CD14-positive monocyte (primary cell): ENCODE measurements around the gene SPHKAP. TPM values are rescaled to one million over a fixed set of nuclear protein-coding genes. Genes with fewer than 3 reads are reported as not detected.

Source experiments
- DNase-seq, 3 donors: peaks; one replicate each; pipeline ENCODE4 v3.0.0-alpha.2; 2011 to 2022
- H2AFZ ChIP-seq: 2 replicates; pipeline ENCODE4 v1.6.0; 2012; ENCODE audit warnings: mild to moderate bottlenecking, low read depth, low read length, inconsistent platforms; ENCODE audit not compliant: insufficient read depth, poor library complexity, severe bottlenecking
- H3K27ac ChIP-seq, 2 donors: 1 replicate in 1 of 2; 2 replicates in 1 of 2; pipeline ENCODE4 v1.5.1; 2012 to 2013; ENCODE audit warnings: low read length in 2 of 2, control low read depth in 1 of 2, inconsistent platforms in 1 of 2, low read depth in 1 of 2, mild to moderate bottlenecking in 1 of 2
- H3K27me3 ChIP-seq, 2 donors: one replicate each; pipeline versions ENCODE4 v1.6.0 to v1.6.1; 2011 to 2013; ENCODE audit warnings: low read length in 2 of 2; ENCODE audit not compliant: control insufficient read depth in 2 of 2, insufficient read depth in 2 of 2
- H3K36me3 ChIP-seq, 2 donors: replicated peaks in 1 of 2; 1 replicate in 1 of 2; 2 replicates in 1 of 2; pipeline versions ENCODE4 v1.5.1 to v1.6.1; 2012 to 2013; ENCODE audit warnings: low read length in 2 of 2, control low read depth in 1 of 2, inconsistent platforms in 1 of 2, mild to moderate bottlenecking in 1 of 2; ENCODE audit not compliant: insufficient read depth in 2 of 2, control insufficient read depth in 1 of 2
- H3K4me1 ChIP-seq, 2 donors: 1 replicate in 1 of 2; 2 replicates in 1 of 2; pipeline versions ENCODE4 v1.5.1 to v1.6.1; 2012 to 2013; ENCODE audit warnings: low read length in 2 of 2, control low read depth in 1 of 2, inconsistent platforms in 1 of 2, mild to moderate bottlenecking in 1 of 2, moderate library complexity in 1 of 2; ENCODE audit not compliant: insufficient read depth in 2 of 2, control insufficient read depth in 1 of 2
- H3K4me2 ChIP-seq: replicated peaks from 2 replicates; pipeline ENCODE3; 2012; ENCODE audit warnings: low read length, moderate library complexity, mild to moderate bottlenecking; ENCODE audit not compliant: poor library complexity, severe bottlenecking; ENCODE audit errors: extremely low read depth
- H3K4me3 ChIP-seq, 3 experiments: fragments of 200-600 bp in 1 of 3; sonication (generic) in 1 of 3; replicated peaks in 1 of 3; 1 replicate in 2 of 3; 2 replicates in 1 of 3; pipeline ENCODE4 v1.5.1; 2011 to 2013; ENCODE audit warnings: low read length in 3 of 3, mild to moderate bottlenecking in 3 of 3, control low read depth in 2 of 3, low read depth in 2 of 3, inconsistent platforms in 1 of 3, moderate library complexity in 1 of 3
- H3K79me2 ChIP-seq: 2 replicates; pipeline ENCODE4 v1.6.0; 2012; ENCODE audit warnings: mild to moderate bottlenecking, control low read depth, inconsistent platforms, low read length, moderate library complexity; ENCODE audit not compliant: insufficient read depth
- H3K9ac ChIP-seq: 2 replicates; pipeline ENCODE4 v1.6.0; 2017; ENCODE audit warnings: low read length, mild to moderate bottlenecking; ENCODE audit not compliant: insufficient read depth, poor library complexity, severe bottlenecking
- H3K9me3 ChIP-seq, 2 donors: replicated peaks in 1 of 2; 1 replicate in 1 of 2; 2 replicates in 1 of 2; pipeline versions ENCODE4 v1.5.1 to v1.6.1; 2012 to 2013; ENCODE audit warnings: low read length in 2 of 2, control low read depth in 1 of 2; ENCODE audit not compliant: control insufficient read depth in 1 of 2, insufficient read depth in 1 of 2
- H4K20me1 ChIP-seq: 2 replicates; pipeline ENCODE4 v1.6.0; 2012; ENCODE audit warnings: mild to moderate bottlenecking, low read length, control low read depth, moderate library complexity; ENCODE audit not compliant: insufficient read depth
- H3K27ac Mint-ChIP-seq, 7 donors: one replicate each; pipeline ENCODE4 v1.8.0; 2020; ENCODE audit warnings: mild to moderate bottlenecking in 7 of 7, mixed read lengths in 7 of 7, moderate library complexity in 6 of 7, inconsistent platforms in 2 of 7
- H3K27me3 Mint-ChIP-seq, 3 donors: one replicate each; pipeline ENCODE4 v1.8.0; 2021 to 2022; ENCODE audit warnings: low read depth in 3 of 3, mild to moderate bottlenecking in 3 of 3, mixed read lengths in 3 of 3, moderate library complexity in 3 of 3, inconsistent platforms in 1 of 3
- H3K36me3 Mint-ChIP-seq, 2 donors: one replicate each; pipeline ENCODE4 v1.8.0; 2020; ENCODE audit warnings: mixed read lengths in 2 of 2, inconsistent platforms in 1 of 2, mild to moderate bottlenecking in 1 of 2
- H3K4me1 Mint-ChIP-seq: one replicate; pipeline ENCODE4 v1.8.0; 2020; ENCODE audit warnings: mild to moderate bottlenecking, mixed read lengths
- H3K4me3 Mint-ChIP-seq, 2 donors: one replicate each; pipeline ENCODE4 v1.8.0; 2020; ENCODE audit warnings: mild to moderate bottlenecking in 2 of 2, mixed read lengths in 2 of 2, moderate library complexity in 1 of 2
- H3K9me3 Mint-ChIP-seq, 7 donors: one replicate each; pipeline ENCODE4 v1.8.0; 2020 to 2022; ENCODE audit warnings: mixed read lengths in 7 of 7, mild to moderate bottlenecking in 6 of 7, moderate library complexity in 6 of 7, inconsistent platforms in 2 of 7
- WGBS: methylation state at CpG from one replicate; pipeline ENCODE4 v1.1.5; 2013; ENCODE audit warnings: missing lambda C conversion rate; ENCODE audit not compliant: insufficient coverage; 5-methylcytosine and 5-hydroxymethylcytosine counted together
- intact Hi-C, 2 donors: fragments of 100-400 bp; cut with micrococcal nuclease; formaldehyde crosslinking; loops; one replicate each; pipeline versions ENCODE4 v1.15.0 to v1.15.1; 2023
- polyA plus RNA-seq, 3 donors: library from polyadenylated mRNA; depleted of rRNA in 1 of 3; unstranded in 2 of 3; stranded (reverse) in 1 of 3; fragments of 300-500 nt in 2 of 3; fragments of >200 nt in 1 of 3; fragmentation: Illumina TruSeq in 2 of 3; gene quantifications; 1 replicate in 2 of 3; 2 replicates in 1 of 3; pipeline ENCODE4 v1.2.3, GENCODE V29; 2012 to 2021
- TF ChIP-seq, protein P1 (sequence below): fragments of 200-600 bp; IDR thresholded peaks from one replicate; pipeline ENCODE4 v1.8.0; 2022; ENCODE audit warnings: antibody characterized with exemption, mild to moderate bottlenecking

SPHKAP gene
- polyA plus RNA-seq, 3 donors = not detected

DNA sequence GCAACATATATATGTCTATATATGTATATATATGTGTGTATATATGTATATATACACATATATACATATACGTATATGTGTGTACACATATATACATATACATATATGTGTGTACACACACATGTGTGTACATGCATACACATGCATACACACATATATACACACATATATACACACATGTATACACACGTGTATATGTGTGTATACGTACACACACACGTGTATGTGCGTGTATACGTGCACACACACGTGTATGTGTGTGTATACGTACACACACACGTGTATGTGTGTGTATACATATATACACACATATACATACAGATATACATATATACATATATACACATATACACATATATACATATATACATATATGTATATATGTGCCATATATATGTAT, 89.4 kb downstream of the SPHKAP start:
- Histone ChIP-seq H3K4me1 (no peaks in the 10 kb centered on the region), H3K27ac (no peak overlapping the region), H3K9me3 (peaks cover 8 to 18% of the 10 kb centered on the region in 2 donors), H3K4me2 (no peak overlapping the region), H3K36me3 (no peaks in the 10 kb centered on the region), H2AFZ (no peak overlapping the region), H3K27me3 (no peaks in the 10 kb centered on the region), H3K79me2 (no peaks in the 10 kb centered on the region), H4K20me1 (no peaks in the 10 kb centered on the region), H3K9ac (no peak overlapping the region), H3K4me3 (no peak overlapping the region)
- Mint-ChIP-seq H3K36me3 (no peaks in the 10 kb centered on the region), H3K4me1 (no peaks in the 10 kb centered on the region), H3K4me3 (no peak overlapping the region), H3K27me3 (no peaks in the 10 kb centered on the region), H3K27ac (no peak overlapping the region), H3K9me3 (peaks cover 0 to 13% (median 9%) of the 10 kb centered on the region in 7 donors)
- intact Hi-C loops = no loop called here
- DNase-seq = no peak
- no CpG with 5 or more reads among the region's 9 CpGs for WGBS
- TF ChIP-seq, protein P1, sequence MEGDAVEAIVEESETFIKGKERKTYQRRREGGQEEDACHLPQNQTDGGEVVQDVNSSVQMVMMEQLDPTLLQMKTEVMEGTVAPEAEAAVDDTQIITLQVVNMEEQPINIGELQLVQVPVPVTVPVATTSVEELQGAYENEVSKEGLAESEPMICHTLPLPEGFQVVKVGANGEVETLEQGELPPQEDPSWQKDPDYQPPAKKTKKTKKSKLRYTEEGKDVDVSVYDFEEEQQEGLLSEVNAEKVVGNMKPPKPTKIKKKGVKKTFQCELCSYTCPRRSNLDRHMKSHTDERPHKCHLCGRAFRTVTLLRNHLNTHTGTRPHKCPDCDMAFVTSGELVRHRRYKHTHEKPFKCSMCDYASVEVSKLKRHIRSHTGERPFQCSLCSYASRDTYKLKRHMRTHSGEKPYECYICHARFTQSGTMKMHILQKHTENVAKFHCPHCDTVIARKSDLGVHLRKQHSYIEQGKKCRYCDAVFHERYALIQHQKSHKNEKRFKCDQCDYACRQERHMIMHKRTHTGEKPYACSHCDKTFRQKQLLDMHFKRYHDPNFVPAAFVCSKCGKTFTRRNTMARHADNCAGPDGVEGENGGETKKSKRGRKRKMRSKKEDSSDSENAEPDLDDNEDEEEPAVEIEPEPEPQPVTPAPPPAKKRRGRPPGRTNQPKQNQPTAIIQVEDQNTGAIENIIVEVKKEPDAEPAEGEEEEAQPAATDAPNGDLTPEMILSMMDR = no peak

DNA sequence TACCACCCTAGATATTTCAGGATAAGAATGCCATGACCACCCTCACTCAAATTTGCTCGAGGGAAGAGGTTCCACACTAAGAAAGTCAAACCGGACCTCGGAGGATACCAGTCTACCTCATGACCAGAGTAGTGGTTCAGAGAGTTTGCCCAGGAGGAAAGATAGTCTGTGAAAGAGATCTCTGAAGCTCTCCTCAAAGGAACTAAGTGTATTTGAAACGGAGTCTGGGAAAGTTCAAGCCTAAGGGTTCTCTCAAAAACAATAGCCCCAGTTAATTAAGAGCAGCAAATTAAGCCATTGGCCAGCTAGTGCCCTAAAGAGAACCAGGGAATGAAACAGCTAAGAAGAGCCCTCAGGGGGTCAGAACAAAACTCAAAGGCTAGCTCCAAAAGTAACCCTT, 94.9 kb downstream of the SPHKAP start:
- Mint-ChIP-seq H3K27ac (peak overlapping the region in 1 of 7 donors; percentile 25), H3K27me3 (no peaks in the 10 kb centered on the region)

More for the DNA sequence above, 94.9 kb downstream of the SPHKAP start:
- H3K4me3 ChIP-seq = no peak overlapping the region
- no CpG with 5 or more reads among the region's 4 CpGs for WGBS
- no peak for DNase-seq
- intact Hi-C loops = no loop called here
- H4K20me1 ChIP-seq = no peaks in the 10 kb centered on the region
- H3K4me1 ChIP-seq = no peaks in the 10 kb centered on the region
- H3K27me3 ChIP-seq = no peaks in the 10 kb centered on the region
- Mint-ChIP-seq H3K4me3 (no peak overlapping the region), H3K9me3 (peaks cover 0 to 11% (median 4%) of the 10 kb centered on the region in 7 donors), H3K4me1 (no peaks in the 10 kb centered on the region), H3K36me3 (no peaks in the 10 kb centered on the region)
- H2AFZ ChIP-seq = no peak overlapping the region
- no peak overlapping the region for H3K4me2 ChIP-seq
- H3K9me3 ChIP-seq = peaks cover 8 to 18% of the 10 kb centered on the region in 2 donors
- TF ChIP-seq, protein P1 = no peak
- H3K9ac ChIP-seq = no peak overlapping the region
- no peaks in the 10 kb centered on the region for H3K79me2 ChIP-seq
- no peak overlapping the region for H3K27ac ChIP-seq
- H3K36me3 ChIP-seq = no peaks in the 10 kb centered on the region
